HG03521 (cell line): ENCODE results near the gene CMPK1.
"Not testable (repeated sequence)": the region's sequence is repeated elsewhere in the genome, so short reads cannot be mapped to it uniquely, and the experiment has no call there.

Source experiments
- ATAC-seq: cut with Tn5 transposase; IDR thresholded peaks from one replicate; pipeline ENCODE4 v1.9.1; 2021; ENCODE audit warnings: mild to moderate bottlenecking, moderate library complexity; ENCODE audit not compliant: unreplicated experiment

The CMPK1 gene

DNA sequence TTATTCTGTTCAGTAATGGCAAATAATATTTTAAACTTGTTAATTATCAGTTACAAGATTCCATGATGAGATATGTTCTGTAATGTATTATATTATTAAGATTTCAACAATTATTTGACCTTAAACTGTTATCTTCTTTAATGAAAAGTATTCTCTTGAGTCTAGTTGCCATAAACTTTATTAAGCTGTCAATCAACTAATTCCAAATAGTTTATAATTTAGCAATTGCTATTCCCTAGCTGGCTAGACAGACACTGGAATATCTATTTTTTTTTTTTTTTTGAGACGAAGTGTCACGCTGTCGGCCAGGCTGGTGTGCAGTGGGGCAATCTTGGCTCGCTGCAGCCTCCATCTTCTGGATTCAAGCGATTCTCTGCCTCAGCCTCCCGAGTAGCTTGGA is 3.8 kb downstream of the CMPK1 start:
- ATAC-seq, result no peak

- no peak for ATAC-seq
Measured at GRCh38 chr1:47338249-47339077, 4.9 kb downstream of the CMPK1 start.

DNA sequence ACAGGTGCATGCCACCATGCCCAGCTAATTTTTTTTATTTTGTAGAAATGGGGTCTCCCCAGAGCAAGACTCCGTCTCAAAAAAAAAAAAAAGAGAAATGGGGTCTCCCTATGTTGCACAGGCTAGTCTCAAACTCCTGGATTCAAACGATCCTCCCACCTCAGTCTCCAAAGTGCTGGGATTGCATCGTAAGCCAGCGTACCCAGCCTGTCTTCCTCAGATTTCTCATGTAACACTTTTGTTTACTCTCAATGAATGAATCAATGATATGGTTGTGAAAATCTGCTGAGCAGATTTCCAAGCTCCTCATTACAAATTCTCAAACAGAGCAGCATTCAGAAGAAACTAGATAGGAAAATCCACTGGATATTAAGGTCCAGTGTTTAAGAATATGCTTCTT is 6.6 kb downstream of the CMPK1 start:
- no peak for ATAC-seq

- ATAC-seq, result not testable (repeated sequence)
Measured at GRCh38 chr1:47346979-47347378, 13.4 kb downstream of the CMPK1 start.

- no peak for ATAC-seq
Measured at GRCh38 chr1:47347735-47348134, 14.1 kb downstream of the CMPK1 start.

- ATAC-seq, result no peak
Measured at GRCh38 chr1:47348246-47348645, 14.7 kb downstream of the CMPK1 start.

- peak; percentile 77 for ATAC-seq
Measured at GRCh38 chr1:47351305-47351704, 17.7 kb downstream of the CMPK1 start.

DNA sequence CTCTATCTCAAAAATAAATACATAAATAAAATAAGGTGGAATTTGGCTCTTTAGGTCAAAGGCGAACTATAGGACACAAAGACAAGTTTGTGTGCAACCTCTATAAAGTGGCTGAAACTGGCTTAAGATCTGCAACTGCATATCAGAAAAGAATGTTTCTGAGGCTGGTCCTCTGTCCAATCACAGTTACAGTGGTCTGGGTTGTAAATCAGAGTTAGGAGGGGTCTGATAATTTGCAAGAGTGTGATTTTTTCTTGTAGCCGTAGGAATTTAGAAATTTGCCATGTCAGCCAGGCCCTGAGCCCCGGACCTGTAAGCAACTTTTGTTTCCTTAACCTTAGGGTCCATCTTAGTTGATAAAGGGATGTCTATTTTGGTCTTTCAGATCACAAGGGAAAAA is 27.8 kb downstream of the CMPK1 start:
- ATAC-seq, result no peak

DNA sequence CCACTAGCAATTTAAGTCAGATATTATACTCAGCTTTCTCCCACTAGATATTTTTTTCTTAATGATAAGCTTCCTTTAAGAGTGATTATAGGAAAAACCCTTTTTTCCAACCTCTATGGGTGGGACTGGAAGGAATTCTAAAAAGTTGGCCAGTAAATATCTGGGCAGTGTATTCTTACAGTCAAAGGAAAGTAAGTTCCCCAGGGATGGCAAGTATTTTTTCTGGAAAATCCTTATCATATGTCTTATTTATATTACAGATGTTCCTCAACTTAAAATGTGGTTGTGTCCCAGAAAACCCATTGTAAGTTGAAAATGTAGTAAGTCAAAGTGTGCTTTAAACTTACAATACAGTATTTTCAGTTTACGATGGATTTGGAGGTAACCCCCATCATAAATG is 29.2 kb downstream of the CMPK1 start:
- no peak for ATAC-seq

GRCh38 chr1:47367651-47368050 is 34.1 kb downstream of the CMPK1 start:
- ATAC-seq, result no peak

DNA sequence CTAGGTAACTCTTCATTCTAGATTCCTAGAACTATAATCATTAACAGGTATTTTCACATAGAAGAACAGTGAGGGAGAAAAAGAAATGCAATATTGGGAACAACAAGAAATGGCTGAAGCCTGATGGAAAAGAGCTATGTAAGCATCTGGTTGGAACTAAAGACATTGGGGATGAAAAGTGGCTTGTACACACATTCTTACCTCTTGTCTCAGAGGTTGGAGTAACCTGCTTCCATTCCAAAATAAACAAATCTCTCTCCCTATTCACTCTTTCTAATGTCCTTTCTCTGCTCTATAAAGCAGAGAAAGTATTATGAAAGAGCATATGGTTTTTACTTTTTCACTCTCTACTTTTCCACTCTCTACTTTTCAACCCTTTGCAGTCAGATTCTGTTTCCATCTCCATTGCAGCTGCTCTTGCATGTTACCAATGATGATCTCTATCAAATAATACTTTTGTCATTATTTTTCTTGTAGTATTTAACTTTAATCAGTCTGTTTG is 37.5 kb downstream of the CMPK1 start:
- ATAC-seq, result no peak

- ATAC-seq, result no peak
Measured at GRCh38 chr1:47374501-47374900, 40.9 kb downstream of the CMPK1 start.

GRCh38 chr1:47378147-47378546 is 44.6 kb downstream of the CMPK1 start:
- no peak for ATAC-seq

GRCh38 chr1:47380699-47381098 is 47.1 kb downstream of the CMPK1 start:
- ATAC-seq, result no peak

DNA sequence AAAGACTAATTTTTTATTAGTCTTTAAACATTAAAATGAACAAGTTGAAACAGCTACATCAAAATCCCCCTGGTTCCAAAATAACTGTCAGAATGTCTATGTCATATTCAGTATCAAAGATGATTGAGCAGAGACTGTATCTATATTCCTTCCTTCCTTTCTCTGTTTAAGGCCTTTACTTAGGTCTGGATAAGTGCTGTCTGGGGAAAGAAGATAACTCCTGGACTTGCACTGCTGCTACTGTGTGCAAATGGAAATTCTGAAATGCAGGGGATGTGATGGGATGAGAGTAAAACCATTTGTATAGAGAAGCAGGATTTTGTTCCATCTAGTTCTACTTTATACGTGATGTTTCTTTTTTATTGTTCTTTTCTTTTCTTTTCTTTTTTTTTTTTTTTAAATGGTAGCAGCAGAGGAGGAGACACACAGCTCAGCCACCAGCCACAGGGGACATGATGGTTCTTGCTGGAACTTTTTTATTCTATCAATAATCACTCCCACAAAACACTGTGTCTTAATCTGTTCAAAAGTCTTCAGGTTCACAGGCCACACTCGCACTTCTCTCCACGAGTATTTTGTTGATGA is 48.9 kb downstream of the CMPK1 start:
- no peak for ATAC-seq

DNA sequence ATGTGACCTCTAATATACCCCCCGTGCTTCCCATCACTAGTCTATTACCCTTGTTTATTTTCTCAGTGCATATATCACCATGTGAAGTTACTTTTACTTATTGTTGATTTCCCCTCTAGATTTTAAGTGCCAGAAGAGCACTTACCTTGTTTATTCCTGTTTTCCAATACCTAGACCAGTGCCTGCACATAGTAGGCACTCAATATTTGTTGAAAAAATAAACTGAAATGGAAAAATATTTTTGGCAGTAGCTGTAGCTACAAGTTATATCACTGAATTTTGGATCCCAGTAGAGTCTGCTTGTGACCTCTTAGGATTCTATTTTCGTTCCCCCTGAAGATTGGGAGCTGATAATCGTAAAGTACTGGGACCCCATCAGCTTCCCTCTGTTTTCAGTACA is 50.5 kb downstream of the CMPK1 start:
- no peak for ATAC-seq

GRCh38 chr1:47385020-47385419 is 51.4 kb downstream of the CMPK1 start:
- ATAC-seq, result no peak

DNA sequence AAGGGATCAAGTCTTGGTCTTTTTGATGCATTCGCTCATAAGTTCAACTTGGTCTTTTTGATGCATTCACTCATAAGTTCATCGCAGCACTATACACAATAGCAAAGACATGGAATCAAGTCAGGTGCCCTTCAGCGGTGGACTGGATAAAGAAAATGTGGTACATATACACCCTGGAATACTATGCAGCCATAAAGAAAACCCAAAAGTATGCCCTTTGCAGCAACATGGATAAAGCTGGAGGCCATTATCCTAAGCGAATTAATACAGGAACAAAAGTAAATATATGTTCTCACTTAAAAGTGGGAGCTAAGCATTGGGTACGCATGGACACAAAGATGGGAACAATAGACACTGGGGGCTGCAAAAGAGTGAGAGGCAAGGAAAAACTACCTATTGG is 52.7 kb downstream of the CMPK1 start:
- ATAC-seq, result no peak

- ATAC-seq, result no peak
Measured at GRCh38 chr1:47388030-47388890, 54.7 kb downstream of the CMPK1 start.

GRCh38 chr1:47388891-47389238 is 55.3 kb downstream of the CMPK1 start:
- peak; percentile 66 for ATAC-seq

- no peak for ATAC-seq
Measured at GRCh38 chr1:47389731-47390130, 56.1 kb downstream of the CMPK1 start.

GRCh38 chr1:47390843-47391242 is 57.3 kb downstream of the CMPK1 start:
- no peak for ATAC-seq
